Right cardiac atrium (tissue), 5 donors: ENCODE data around the gene NUP54. TPM values are rescaled to one million over a fixed set of nuclear protein-coding genes. Genes with fewer than 3 reads are reported as not detected.

Source experiments
- ATAC-seq, 2 donors: fragments of 200-7000 bp; cut with Tn5 transposase; one replicate each; pipeline versions ENCODE4 v1.8.0 to v1.9.1; 2020; ENCODE audit warnings: moderate library complexity in 2 of 2, mild to moderate bottlenecking in 1 of 2
- DNase-seq, 3 donors: peaks; one replicate each; pipeline ENCODE4 v3.0.0-alpha.2; 2020
- H3K27ac ChIP-seq: one replicate; pipeline ENCODE4 v1.5.1; 2013; ENCODE audit warnings: mild to moderate bottlenecking, low read length, control low read depth, moderate library complexity
- H3K27me3 ChIP-seq: one replicate; pipeline ENCODE4 v1.6.1; 2013; ENCODE audit not compliant: control insufficient read depth, insufficient read depth
- H3K4me1 ChIP-seq: one replicate; pipeline ENCODE4 v1.6.1; 2013; ENCODE audit warnings: low read length; ENCODE audit not compliant: control insufficient read depth, insufficient read depth
- H3K4me3 ChIP-seq: one replicate; pipeline ENCODE4 v1.5.1; 2013; ENCODE audit warnings: low read length, control low read depth
- H3K9me3 ChIP-seq: one replicate; pipeline ENCODE4 v1.6.1; 2013; ENCODE audit warnings: low read length; ENCODE audit not compliant: control insufficient read depth
- WGBS: extraction: QIAGEN DNeasy Blood & Tissue Kit; methylation state at CpG from one replicate; pipeline ENCODE4 v1.1.7; 2013; 5-methylcytosine and 5-hydroxymethylcytosine counted together
- intact Hi-C, 4 donors: fragments of 100-400 bp; cut with DNase I; formaldehyde crosslinking; loops; one replicate each; pipeline versions ENCODE4 v1.11.0 to v1.14.0; 2022 to 2023
- polyA plus RNA-seq: library from polyadenylated mRNA; stranded (reverse); fragments of 200-250 nt; gene quantifications from one replicate; pipeline ENCODE4 v1.2.3, GENCODE V29; 2013
- total RNA-seq, 4 donors: library from RNA; stranded (reverse); fragmentation: NEBNext Ultra II Directional; extraction: Animal tissue kit (Norgen Biotek cat#: 25700); gene quantifications; one replicate each; pipeline ENCODE4 v1.2.1, GENCODE V29; 2021
- donor health status: healthy with polysubstance abuse.
- donor health status: DM: no; HTN: yes; CAD: no.
- donor health status: DM: no; HTN: no; CAD: no.
- donor health status: DM: no; HTN: yes; CAD: no; lungs with severe emphysema.
- donor health status: DM: yes; HTN: yes; CAD: no.

Gene NUP54
- total and polyA plus RNA-seq, 5 donors: 11.7 to 24.9 (median 23.0) TPM

DNA sequence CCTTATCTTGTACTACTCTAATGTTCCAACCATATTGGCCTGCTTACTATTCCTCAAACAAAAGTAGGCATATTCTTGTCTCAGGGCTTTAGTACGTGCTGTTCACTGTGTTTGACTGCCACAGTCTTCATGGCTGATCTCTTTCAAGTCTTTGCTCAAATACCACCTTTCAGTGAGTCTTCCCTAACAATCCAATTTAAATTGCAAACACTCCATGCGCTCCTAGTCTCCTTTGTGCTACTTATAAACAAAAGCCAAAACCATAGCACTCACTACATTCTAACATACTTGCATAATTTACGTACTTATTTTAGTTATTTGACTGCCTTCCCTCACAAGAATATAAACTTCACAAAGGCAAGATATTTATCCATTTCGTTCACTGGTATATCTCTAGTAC is 75.4 kb downstream of the NUP54 start:
- no peak for ATAC-seq
- no peak overlapping the region for H3K27ac ChIP-seq
- no peak for DNase-seq
- 69% methylated on average over 4 of the region's 4 CpGs for WGBS
- no peak overlapping the region for H3K4me3 ChIP-seq
- no peaks in the 10 kb centered on the region for H3K9me3 ChIP-seq
- intact Hi-C loops: no loop called here
- H3K27me3 ChIP-seq: no peaks in the 10 kb centered on the region
- H3K4me1 ChIP-seq: no peaks in the 10 kb centered on the region

DNA sequence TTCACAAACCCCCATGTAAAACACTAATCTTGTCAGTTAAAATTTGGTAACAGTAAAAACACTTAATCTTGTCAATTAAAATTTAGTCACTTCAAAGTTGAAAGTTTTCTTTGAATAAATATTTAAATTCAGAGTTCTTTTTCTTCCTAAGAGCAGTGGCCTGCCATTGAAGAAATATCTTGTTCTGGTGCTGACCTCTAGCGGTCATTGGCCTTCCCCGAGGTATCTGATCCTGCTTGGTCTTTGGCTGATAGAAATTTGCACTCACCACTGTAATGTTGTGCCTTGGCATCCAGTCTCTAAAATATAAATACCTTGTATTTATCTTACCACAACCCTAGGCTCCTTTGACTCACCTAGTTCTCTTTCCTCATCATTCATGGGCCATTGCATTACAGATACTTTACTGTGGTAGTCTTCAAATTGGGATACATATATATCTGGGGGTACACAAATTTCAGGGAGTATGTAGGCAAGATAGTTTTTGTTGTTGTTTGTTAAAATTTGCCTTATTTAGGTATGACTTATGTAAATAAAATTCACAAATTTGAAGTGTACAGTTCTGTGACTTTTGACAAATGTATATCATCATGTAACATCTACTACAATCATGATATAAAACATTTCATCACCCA is 80.4 kb downstream of the NUP54 start:
- intact Hi-C loops: loop anchor here (2.0 to 10.0 kb wide), 3 partner anchors 70 to 173 kb away; no protein-coding TSS in a partner anchor
- 0% methylated on average over 2 of the region's 2 CpGs for WGBS

DNA sequence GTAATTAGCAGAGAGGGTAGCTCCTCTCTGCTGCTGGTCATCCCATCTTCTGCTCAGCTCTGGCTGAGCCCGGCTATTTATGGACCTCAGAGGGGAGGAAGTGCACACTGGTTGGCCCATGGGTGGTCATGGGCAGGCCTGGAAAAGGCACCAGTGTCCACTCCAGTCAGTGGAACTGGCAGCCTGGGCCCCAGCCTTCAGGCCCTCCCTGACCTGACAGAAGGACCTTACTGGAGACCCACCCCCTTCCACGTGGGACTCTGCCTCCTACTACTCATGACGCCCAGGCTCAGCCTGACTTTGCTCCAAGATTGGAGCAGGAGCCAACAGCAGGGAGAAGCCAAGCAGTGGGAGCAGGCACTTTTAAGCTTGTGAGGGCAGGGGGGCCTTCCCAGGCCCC is 81.7 kb downstream of the NUP54 start:
- intact Hi-C loops: loop anchor here (2.0 to 10.0 kb wide), 3 partner anchors 69 to 172 kb away; no protein-coding TSS in a partner anchor
- Histone ChIP-seq H3K27me3 (no peaks in the 10 kb centered on the region), H3K4me3 (no peak overlapping the region), H3K27ac (no peak overlapping the region), H3K4me1 (no peaks in the 10 kb centered on the region), H3K9me3 (no peaks in the 10 kb centered on the region)
- peak in 1 of 3 donors; percentile 25 for DNase-seq
- ATAC-seq: peak in 1 of 2 donors; percentile 40
- 61% methylated on average over 3 of the region's 3 CpGs for WGBS

More for the DNA sequence above, 80.4 kb downstream of the NUP54 start:
- peak; percentile 80 to 85 for ATAC-seq
- H3K4me3 ChIP-seq: no peak overlapping the region
- no peak overlapping the region for H3K27ac ChIP-seq
- no peaks in the 10 kb centered on the region for H3K9me3 ChIP-seq
- H3K27me3 ChIP-seq: no peaks in the 10 kb centered on the region
- H3K4me1 ChIP-seq: no peaks in the 10 kb centered on the region
- DNase-seq: peak; percentile 65 to 88 (median 71)

Other genes starting within 250 kb of the NUP54 start
- gene PPEF2, start 245.9 kb downstream of the NUP54 start, total RNA-seq: not detected
- not detected for gene PPEF2, start 245.9 kb downstream of the NUP54 start, polyA plus RNA-seq
- 10 to 100 TPM; 15.3 to 18.4 (median 16.4) TPM for gene NAAA, start 207.4 kb downstream of the NUP54 start, total RNA-seq
- gene NAAA, start 207.4 kb downstream of the NUP54 start, polyA plus RNA-seq: 12.7 TPM
- gene SDAD1, start 157.5 kb downstream of the NUP54 start, total RNA-seq: 10 to 100 TPM; 24.0 to 29.6 (median 25.7) TPM
- gene SDAD1, start 157.5 kb downstream of the NUP54 start, polyA plus RNA-seq: 11.7 TPM
- gene CXCL9, start 140.9 kb downstream of the NUP54 start, total RNA-seq: under 1 TPM; 0.17 to 0.80 (median 0.27) TPM
- gene CXCL9, start 140.9 kb downstream of the NUP54 start, polyA plus RNA-seq: 0.16 TPM
- under 1 TPM in 2 of 4 donors, not detected in 2; 0.32 to 0.46 TPM for gene CXCL10, start 124.9 kb downstream of the NUP54 start, total RNA-seq
- gene CXCL10, start 124.9 kb downstream of the NUP54 start, polyA plus RNA-seq: 0.18 TPM
- under 1 TPM in 1 of 4 donors, not detected in 3; 0.20 TPM for gene CXCL11, start 112.3 kb downstream of the NUP54 start, total RNA-seq
- 0.07 TPM for gene CXCL11, start 112.3 kb downstream of the NUP54 start, polyA plus RNA-seq
- 100 to 1,000 TPM in 2 of 4 donors, 10 to 100 TPM in 2; 72.7 to 311 (median 112) TPM for gene ART3, start 73.7 kb downstream of the NUP54 start, total RNA-seq
- 149 TPM for gene ART3, start 73.7 kb downstream of the NUP54 start, polyA plus RNA-seq
- gene SCARB2, start 65.4 kb upstream of the NUP54 start, total RNA-seq: 100 to 1,000 TPM; 102 to 139 (median 105) TPM
- gene SCARB2, start 65.4 kb upstream of the NUP54 start, polyA plus RNA-seq: 78.2 TPM
- 1 to 10 TPM; 2.6 to 3.3 (median 2.9) TPM for gene FAM47E, start 103.3 kb upstream of the NUP54 start, total RNA-seq
- 4.5 TPM for gene FAM47E, start 103.3 kb upstream of the NUP54 start, polyA plus RNA-seq
- 10 to 100 TPM; 28.5 to 42.6 (median 31.3) TPM for gene STBD1, start 158.3 kb upstream of the NUP54 start, total RNA-seq
- 33.8 TPM for gene STBD1, start 158.3 kb upstream of the NUP54 start, polyA plus RNA-seq